Kidney (tissue), 14 donors: ENCODE results near the gene EIF4A3. TPM values are rescaled to one million over a fixed set of nuclear protein-coding genes. Genes with fewer than 3 reads are reported as not detected.

Source experiments
- DNase-seq, 5 donors: peaks; one replicate each; pipeline ENCODE4 v3.0.0-alpha.2; 2013 to 2020
- FAIRE-seq: peaks from 2 replicates; lab custom pipeline; 2012; peaks lifted over from hg19 to GRCh38; lab: Jason Lieb, UNC
- H3K27ac ChIP-seq, 2 donors: one replicate each; pipeline ENCODE4 v1.7.0; 2013; ENCODE audit warnings: low read depth in 2 of 2, low read length in 2 of 2, inconsistent platforms in 1 of 2
- H3K27me3 ChIP-seq: one replicate; pipeline ENCODE4 v1.7.1; 2013; ENCODE audit warnings: low read length, inconsistent platforms; ENCODE audit not compliant: control insufficient read depth, insufficient read depth
- H3K36me3 ChIP-seq, 3 donors: one replicate each; pipeline versions ENCODE4 v1.7.0 to v1.7.1; 2013; ENCODE audit warnings: low read length in 3 of 3, control low read depth in 1 of 3, inconsistent platforms in 1 of 3; ENCODE audit not compliant: insufficient read depth in 3 of 3, control insufficient read depth in 2 of 3
- H3K4me1 ChIP-seq, 3 donors: one replicate each; pipeline versions ENCODE4 v1.7.0 to v1.7.1; 2013; ENCODE audit warnings: low read length in 3 of 3, inconsistent platforms in 1 of 3, low read depth in 1 of 3; ENCODE audit not compliant: control insufficient read depth in 2 of 3, insufficient read depth in 2 of 3
- H3K4me3 ChIP-seq, 3 donors: one replicate each; pipeline versions ENCODE4 v1.7.0 to v1.8.1; 2013; ENCODE audit warnings: low read length in 3 of 3, control low read depth in 1 of 3, inconsistent platforms in 1 of 3
- H3K9ac ChIP-seq, 3 donors: one replicate each; pipeline versions ENCODE4 v1.7.0 to v1.7.1; 2013; ENCODE audit warnings: low read length in 3 of 3, control low read depth in 1 of 3, inconsistent platforms in 1 of 3
- H3K9me3 ChIP-seq, 3 donors: one replicate each; pipeline versions ENCODE4 v1.7.0 to v1.7.1; 2013; ENCODE audit warnings: low read length in 3 of 3, control low read depth in 1 of 3, inconsistent platforms in 1 of 3; ENCODE audit not compliant: control insufficient read depth in 2 of 3, insufficient read depth in 1 of 3
- intact Hi-C: fragments of 100-400 bp; cut with DNase I; formaldehyde crosslinking; loops from one replicate; pipeline ENCODE4 v1.11.1; 2022
- polyA plus RNA-seq: library from polyadenylated mRNA; stranded (reverse); fragments of 350-450 nt; fragmentation: Illumina TruSeq; extraction: RNeasy Lipid Tissue Mini Kit (QIAGEN cat#74804); gene quantifications from one replicate; pipeline ENCODE4 v1.2.3, GENCODE V29; 2014; ENCODE audit warnings: low read depth, low replicate concordance; ENCODE audit not compliant: insufficient read depth
- total RNA-seq: library from RNA; stranded (reverse); fragmentation: NEBNext Ultra II Directional; extraction: Animal tissue kit (Norgen Biotek cat#: 25700); gene quantifications from one replicate; pipeline ENCODE4 v1.2.1, GENCODE V29; 2021
- TF ChIP-seq, protein P1 (sequence below): IDR thresholded peaks from 3 replicates; pipeline ENCODE4 v1.5.1; 2012; ENCODE audit warnings: mild to moderate bottlenecking, moderate library complexity, borderline replicate concordance; ENCODE audit not compliant: insufficient read depth; ENCODE audit errors: extremely low read depth
- donor health status: control.
- donor health status: control.
- donor health status: control.
- donor health status: control.
- donor health status: control.
- donor health status: DM: yes; HTN: yes; CAD: no.
- donor health status: Normal renal cell carcinoma (clear cell type).

Gene EIF4A3
- total and polyA plus RNA-seq, 2 donors from 2014 or later: 63.6 to 75.0 TPM

DNA sequence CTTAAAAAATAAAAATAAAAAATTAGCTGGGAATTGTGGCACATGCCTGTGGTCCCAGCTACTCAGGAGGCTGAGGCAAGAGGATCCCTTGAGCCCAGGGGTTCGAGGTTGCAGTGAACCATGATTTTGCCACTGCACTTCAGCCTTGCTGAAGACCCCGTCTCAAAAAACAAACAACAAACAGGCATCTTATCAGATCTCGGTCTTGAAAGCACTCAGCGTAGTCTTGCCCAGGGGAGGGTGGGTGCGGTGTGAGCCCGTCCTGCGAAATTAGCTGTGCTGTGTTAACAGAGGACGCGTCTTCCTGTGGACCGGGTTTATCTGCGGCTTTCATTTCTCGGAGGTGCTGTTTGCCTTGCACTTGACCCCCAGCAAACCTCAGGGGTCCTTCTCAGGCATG lies 40.2 kb downstream of the EIF4A3 start:
- FAIRE-seq: no peak
- DNase-seq: peak in 1 of 5 donors; percentile 26
- Histone ChIP-seq H3K27ac (no peak overlapping the region), H3K27me3 (no peaks in the 10 kb centered on the region), H3K4me3 (no peak overlapping the region), H3K9me3 (no peaks in the 10 kb centered on the region), H3K4me1 (peaks cover 0 to 9% (median 5%) of the 10 kb centered on the region in 3 donors), H3K9ac (no peak overlapping the region), H3K36me3 (no peaks in the 10 kb centered on the region)
- TF ChIP-seq, protein P1, sequence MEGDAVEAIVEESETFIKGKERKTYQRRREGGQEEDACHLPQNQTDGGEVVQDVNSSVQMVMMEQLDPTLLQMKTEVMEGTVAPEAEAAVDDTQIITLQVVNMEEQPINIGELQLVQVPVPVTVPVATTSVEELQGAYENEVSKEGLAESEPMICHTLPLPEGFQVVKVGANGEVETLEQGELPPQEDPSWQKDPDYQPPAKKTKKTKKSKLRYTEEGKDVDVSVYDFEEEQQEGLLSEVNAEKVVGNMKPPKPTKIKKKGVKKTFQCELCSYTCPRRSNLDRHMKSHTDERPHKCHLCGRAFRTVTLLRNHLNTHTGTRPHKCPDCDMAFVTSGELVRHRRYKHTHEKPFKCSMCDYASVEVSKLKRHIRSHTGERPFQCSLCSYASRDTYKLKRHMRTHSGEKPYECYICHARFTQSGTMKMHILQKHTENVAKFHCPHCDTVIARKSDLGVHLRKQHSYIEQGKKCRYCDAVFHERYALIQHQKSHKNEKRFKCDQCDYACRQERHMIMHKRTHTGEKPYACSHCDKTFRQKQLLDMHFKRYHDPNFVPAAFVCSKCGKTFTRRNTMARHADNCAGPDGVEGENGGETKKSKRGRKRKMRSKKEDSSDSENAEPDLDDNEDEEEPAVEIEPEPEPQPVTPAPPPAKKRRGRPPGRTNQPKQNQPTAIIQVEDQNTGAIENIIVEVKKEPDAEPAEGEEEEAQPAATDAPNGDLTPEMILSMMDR: no peak
- intact Hi-C loops: no loop called here

DNA sequence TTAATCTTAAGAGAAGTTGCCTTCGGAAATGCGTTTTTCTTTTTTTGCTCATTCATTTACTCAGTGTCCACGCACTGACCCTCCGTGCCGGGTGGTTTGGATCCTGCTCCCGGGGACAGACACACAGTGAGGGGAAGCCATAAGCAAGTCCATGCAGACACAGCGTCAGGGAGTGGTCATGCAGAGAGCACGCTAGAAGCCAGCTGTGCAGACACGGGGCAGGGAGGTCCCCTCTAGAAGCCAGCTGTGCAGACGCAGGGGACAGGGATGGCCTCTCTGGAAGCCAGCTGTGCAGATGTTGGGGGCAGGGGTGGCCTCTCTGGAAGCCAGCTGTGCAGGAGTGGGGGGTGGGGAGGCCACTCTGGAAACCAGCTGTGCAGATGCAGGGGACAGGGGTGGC lies 40.8 kb downstream of the EIF4A3 start:
- no peaks in the 10 kb centered on the region for H3K9me3 ChIP-seq
- intact Hi-C loops: no loop called here
- DNase-seq: peak in 4 of 5 donors; percentile 25 to 64 (median 46)
- TF ChIP-seq, protein P1: no peak
- H3K27ac ChIP-seq: no peak overlapping the region
- no peak overlapping the region for H3K9ac ChIP-seq
- H3K4me1 ChIP-seq: peaks cover 0 to 9% (median 5%) of the 10 kb centered on the region in 3 donors
- no peaks in the 10 kb centered on the region for H3K27me3 ChIP-seq
- H3K4me3 ChIP-seq: no peak overlapping the region
- no peaks in the 10 kb centered on the region for H3K36me3 ChIP-seq
- FAIRE-seq: no peak

DNA sequence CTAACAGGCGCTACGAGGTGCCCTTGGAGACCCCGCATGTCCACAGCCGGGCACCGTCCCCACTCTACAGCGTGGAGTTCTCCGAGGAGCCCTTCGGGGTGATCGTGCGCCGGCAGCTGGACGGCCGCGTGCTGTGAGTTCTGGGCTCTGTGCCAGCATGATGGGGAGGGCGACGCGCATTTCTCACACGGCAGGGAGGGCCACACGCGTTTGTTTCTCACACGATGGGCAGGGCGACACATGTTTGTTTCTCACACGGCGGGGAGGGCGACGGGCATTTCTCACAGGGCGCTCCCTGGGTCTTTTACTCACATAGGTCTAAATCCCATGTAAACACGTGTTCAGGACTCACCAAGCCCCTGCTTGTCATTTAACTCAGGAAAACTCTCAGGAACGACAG lies 41.2 kb downstream of the EIF4A3 start:
- Histone ChIP-seq H3K27ac (no peak overlapping the region), H3K9ac (no peak overlapping the region), H3K4me1 (peaks cover 0 to 9% (median 5%) of the 10 kb centered on the region in 3 donors), H3K4me3 (no peak overlapping the region), H3K27me3 (no peaks in the 10 kb centered on the region), H3K36me3 (no peaks in the 10 kb centered on the region), H3K9me3 (no peaks in the 10 kb centered on the region)
- TF ChIP-seq, protein P1: no peak
- intact Hi-C loops: no loop called here
- FAIRE-seq (no peak), DNase-seq (peak in 3 of 5 donors; percentile 29 to 74 (median 44))

DNA sequence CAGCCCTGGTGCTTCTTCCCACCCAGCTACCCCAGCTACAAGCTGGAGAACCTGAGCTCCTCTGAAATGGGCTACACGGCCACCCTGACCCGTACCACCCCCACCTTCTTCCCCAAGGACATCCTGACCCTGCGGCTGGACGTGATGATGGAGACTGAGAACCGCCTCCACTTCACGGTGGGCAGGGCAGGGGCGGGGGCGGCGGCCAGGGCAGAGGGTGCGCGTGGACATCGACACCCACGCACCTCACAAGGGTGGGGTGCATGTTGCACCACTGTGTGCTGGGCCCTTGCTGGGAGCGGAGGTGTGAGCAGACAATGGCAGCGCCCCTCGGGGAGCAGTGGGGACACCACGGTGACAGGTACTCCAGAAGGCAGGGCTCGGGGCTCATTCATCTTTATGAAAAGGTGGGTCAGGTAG lies 42.0 kb downstream of the EIF4A3 start:
- intact Hi-C loops: no loop called here
- Histone ChIP-seq H3K27ac (no peak overlapping the region), H3K4me3 (no peak overlapping the region), H3K36me3 (no peaks in the 10 kb centered on the region), H3K27me3 (no peaks in the 10 kb centered on the region), H3K4me1 (peaks cover 0 to 9% (median 5%) of the 10 kb centered on the region in 3 donors), H3K9me3 (no peaks in the 10 kb centered on the region), H3K9ac (no peak overlapping the region)
- DNase-seq (peak in 2 of 5 donors; percentile 59 to 60), FAIRE-seq (no peak)
- TF ChIP-seq, protein P1: no peak
